Prostate gland (tissue), 2 donors: Measurements from ENCODE around the gene ARAF.

Experiments used
- POLR2A ChIP-seq: fragments of 450-650 bp; IDR thresholded peaks from one replicate; pipeline ENCODE4 v1.6.1; 2016; ENCODE audit warnings: antibody characterized with exemption, mild to moderate bottlenecking
- TF ChIP-seq, protein P1 (sequence below), 4 experiments: fragments of 200-600 bp in 2 of 4; fragments of 450-650 bp in 2 of 4; sonication (generic) in 2 of 4; IDR thresholded peaks; 1 replicate in 3 of 4; 2 replicates in 1 of 4; pipeline ENCODE4 v1.5.1; 2016 to 2019; ENCODE audit warnings: antibody characterized with exemption in 4 of 4, mild to moderate bottlenecking in 2 of 4, moderate library complexity in 2 of 4

DNA sequence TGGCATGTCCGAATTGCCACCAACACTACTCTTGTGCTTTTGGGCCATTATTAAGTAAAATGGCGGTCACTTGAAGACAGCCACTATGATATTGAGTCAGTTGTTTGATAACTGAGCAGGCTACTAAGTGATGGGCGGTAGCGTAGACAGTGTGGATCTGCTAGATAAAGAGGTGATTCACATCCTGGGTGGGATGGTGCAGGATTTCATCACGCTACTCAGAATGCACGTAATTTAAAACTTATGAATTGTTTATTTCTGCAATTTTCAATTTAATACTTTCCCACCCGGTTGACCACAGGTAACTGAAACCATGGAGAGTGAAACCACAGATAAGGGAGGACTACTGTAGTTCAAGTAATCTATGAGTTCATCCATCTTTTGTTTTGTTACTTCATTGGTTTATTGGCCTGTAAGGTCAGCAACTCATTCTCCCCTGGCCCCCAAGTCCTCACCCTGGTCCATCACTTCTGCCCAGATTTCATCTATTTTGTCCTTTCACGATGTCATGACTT lies 2.9 kb downstream of the ARAF start:
- TF ChIP-seq, protein P1, sequence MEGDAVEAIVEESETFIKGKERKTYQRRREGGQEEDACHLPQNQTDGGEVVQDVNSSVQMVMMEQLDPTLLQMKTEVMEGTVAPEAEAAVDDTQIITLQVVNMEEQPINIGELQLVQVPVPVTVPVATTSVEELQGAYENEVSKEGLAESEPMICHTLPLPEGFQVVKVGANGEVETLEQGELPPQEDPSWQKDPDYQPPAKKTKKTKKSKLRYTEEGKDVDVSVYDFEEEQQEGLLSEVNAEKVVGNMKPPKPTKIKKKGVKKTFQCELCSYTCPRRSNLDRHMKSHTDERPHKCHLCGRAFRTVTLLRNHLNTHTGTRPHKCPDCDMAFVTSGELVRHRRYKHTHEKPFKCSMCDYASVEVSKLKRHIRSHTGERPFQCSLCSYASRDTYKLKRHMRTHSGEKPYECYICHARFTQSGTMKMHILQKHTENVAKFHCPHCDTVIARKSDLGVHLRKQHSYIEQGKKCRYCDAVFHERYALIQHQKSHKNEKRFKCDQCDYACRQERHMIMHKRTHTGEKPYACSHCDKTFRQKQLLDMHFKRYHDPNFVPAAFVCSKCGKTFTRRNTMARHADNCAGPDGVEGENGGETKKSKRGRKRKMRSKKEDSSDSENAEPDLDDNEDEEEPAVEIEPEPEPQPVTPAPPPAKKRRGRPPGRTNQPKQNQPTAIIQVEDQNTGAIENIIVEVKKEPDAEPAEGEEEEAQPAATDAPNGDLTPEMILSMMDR (IDR thresholded peaks at IDR 0.05), result no peak
- TF ChIP-seq POLR2A, result no peak
